ENCODE measurements around the gene RNASE11.
"Not testable (repeated sequence)": the region's sequence is repeated elsewhere in the genome, so short reads cannot be mapped to it uniquely, and the experiment has no call there.

The RNASE11 gene

GRCh38 chr14:20578325-20578724 lies 9.5 kb downstream of the RNASE11 start:
- no peak for DNase-seq

- DNase-seq: not testable (repeated sequence)
Measured at GRCh38 chr14:20572382-20572990, 15.3 kb downstream of the RNASE11 start.

DNA sequence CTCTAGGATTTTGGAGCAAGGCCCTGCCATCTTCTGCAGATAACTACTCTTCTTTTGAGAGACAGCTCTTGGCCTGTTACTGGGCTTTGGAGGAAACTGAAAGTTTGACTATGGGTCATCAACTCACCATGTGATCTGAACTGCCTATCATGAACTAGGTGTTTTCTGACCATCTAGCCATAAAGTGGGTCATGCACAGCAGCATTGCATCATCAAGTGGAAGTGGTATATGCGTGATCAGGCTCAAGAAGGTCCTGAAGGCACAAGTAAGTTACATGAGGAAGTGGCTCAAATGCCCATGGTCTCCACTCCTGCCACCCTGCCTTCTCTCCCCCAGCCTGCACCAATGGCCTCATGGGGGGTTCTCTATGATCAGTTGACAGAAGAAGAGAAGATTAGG lies 17.1 kb downstream of the RNASE11 start:
- not testable (repeated sequence) for DNase-seq

DNA sequence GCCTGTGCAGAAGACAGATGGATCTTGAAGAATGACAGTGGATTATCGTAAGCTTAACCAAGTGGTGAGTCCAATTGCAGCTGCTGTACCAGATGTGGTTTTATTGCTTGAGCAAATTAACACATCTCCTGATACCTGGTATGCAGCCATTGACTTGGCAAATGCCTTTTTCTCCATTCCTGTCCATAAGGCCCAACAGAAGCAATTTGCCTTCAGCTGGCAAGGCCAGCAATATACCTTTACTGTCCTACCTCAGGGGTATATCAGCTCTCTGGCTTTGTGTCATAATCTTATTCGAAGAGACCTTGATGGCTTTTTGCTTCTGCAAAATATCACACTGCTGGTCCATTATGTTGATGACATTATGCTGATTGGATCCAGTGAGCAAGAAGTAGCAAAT lies 17.9 kb downstream of the RNASE11 start:
- not testable (repeated sequence) for DNase-seq

DNA sequence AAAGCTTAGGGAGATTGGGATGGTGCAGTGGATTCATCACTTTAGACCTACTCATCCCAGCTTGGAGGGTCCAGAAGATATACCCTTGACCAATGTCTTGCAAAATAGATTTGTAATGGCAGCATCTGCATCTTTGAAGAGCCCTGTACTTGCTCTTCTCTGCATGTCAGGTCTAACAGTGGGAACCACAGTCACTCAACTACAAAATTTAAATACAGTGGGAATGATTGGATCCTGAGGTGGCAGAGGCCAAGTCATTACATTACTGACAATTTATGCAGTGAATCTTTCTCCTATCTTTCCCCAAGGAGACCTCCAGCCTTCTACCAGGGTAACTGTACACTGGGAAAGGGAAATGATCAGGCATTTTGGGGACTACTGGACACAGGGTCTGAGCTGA lies 18.7 kb downstream of the RNASE11 start:
- no peak for DNase-seq

DNA sequence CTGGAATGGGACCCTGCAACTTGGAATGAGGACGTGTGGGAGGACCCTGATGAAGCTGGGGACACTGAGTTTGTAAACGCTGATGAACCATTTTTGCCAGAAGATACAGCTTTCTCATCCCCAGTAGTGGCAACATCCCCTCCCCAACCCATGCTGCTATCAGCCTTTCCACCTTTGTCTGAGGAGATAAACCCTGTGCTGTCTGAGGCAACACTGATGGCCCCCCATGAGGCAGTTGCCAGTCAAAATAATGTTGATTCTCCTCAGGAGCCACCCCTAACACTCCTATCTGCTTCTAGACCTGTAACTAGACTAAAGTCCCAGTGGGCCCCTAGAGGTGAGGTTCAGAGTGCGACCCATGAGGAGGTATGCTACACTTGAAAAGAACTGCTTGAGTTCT lies 19.4 kb downstream of the RNASE11 start:
- DNase-seq: no peak

GRCh38 chr14:20567199-20567598 lies 20.6 kb downstream of the RNASE11 start:
- DNase-seq: not testable (repeated sequence)

DNA sequence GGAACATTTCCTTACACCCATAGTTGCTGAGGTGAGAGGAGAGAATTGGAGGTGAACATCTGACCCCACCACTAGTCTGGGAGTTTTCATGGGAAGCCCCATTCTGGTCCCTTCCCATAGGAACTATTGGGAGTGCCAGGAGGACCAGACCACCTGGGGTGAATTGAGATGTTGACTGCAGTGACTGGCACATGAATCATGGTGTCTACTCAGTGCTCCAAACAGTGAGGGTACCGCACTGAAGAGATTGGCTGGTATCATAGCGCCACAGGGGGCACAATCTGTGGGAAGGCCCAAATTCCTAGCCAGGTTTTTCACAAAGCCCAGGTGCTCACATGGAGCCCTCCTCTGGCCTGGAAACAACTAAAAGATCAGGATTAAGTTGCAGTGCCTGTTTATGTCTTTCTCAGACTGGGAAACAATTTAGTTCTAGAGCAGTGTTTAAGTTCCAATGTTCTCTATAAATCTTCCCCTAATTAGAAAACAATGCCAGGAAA lies 23.3 kb downstream of the RNASE11 start:
- no peak for DNase-seq

- DNase-seq: no peak
Measured at GRCh38 chr14:20563971-20564370, 23.8 kb downstream of the RNASE11 start.

GRCh38 chr14:20560961-20561360 lies 26.8 kb downstream of the RNASE11 start, which contains the start of gene RNASE9:
Gene RNASE9 (minus strand): TSS chr14:20561047.
- DNase-seq: no peak

DNA sequence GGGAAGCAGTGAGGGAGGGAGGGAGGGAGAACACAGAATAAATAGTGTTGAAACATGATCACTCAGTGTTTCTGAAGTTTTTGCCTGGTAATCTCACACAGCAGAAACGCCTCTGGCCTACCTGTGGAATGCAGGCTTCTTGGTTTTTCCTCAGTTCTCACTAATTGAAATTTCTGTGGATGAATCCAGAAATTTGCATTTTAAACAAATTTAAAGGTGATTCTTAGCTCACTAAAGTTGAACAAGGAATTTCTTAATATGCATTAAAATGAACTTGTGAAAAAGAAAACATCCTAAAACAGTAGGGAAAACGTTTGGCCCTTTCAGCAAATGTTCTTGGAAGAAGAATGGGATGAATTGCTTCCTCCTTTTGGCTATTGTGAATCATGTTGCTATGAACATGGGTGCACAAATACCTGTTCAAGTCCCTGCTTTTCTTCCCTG lies 28.3 kb downstream of the RNASE11 start:
- no peak for DNase-seq

DNA sequence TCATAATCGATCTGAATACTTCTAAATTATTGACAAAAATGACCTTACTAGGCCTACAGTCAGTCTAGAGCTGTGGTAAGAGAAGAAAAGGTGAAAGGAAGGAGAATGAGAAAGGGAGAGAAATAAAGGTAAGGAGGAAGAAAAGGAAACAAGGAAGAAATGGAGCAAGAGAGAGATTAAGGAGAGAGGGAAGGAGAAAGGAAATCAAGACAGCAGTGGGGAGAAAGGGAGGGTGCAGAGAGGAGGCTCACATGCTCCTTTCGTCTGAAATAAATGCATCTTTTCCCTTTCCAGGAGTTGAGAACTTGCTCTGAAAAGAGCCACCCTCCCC lies 30.6 kb downstream of the RNASE11 start:
- DNase-seq: no peak

DNA sequence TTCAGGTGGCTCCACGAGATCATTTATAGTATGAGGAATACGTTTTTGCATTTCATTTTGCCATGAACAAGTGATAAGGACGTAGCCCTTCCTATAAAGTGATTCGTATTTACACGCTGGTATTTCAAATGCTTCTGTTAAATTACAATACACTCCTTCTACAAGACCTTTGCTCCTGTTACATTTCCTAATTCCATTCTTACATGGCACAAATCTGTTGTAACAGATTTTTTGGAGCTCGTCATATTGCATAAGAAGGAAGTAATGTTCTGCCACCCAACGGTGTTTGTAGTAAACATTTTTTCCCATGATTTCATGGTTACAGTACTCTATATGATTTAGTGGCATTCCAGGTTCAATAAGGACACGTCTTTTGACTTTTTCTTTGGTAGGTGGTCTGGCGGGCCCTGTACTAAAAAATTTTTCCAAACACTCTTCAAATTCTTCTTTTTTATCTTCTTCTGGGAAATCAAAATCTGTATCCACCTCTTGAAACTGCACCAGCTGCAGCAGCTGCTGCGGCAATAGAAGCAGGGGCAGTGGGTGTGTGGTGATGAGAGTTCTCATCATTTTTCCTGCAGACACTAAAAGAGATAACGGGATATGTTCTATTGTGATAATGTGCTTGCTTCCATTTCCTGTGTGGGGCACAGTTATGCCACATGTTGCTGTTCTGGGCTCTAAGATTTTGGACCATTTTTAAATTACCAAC lies 31.1 kb downstream of the RNASE11 start:
- no peak for DNase-seq

DNA sequence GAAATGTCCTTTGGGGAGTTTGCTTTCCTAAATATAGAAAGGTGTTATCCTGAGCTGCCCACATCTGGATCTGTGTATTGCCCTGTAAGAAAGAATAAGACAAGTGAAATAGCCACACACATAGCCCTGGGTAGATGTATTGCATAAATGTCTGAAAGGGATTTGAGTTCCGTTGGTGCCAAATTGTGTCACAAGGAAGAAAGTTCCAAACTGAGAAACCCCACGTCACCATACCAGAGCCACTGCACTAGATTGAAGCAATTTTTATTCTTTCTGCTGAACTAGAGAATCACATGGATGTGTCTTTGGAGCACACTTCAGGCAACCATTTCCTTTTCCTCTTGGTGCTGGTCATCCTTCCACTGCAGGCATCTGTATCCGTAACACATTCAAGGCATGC lies 32.0 kb downstream of the RNASE11 start:
- no peak for DNase-seq

- DNase-seq: no peak
Measured at GRCh38 chr14:20553024-20553423, 34.8 kb downstream of the RNASE11 start.

DNA sequence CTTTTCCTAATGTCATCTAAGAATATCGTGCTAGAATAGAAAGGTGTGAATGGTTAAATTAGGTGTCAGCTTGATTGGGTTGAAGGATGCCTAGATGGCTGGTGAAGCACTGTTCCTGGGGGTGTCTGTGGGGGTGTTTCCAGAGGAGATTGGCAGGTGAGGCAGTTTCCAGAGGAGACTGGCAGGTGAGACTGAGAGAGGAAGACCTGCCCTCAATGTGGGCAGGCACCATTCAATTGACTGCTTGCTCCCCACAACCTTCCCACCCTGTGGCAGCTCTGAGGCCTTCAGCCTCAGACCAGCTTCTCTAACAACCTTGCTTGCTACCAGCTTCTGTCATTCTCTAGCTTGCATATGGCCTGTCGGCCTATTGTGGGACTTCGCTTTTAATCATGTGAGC lies 36.2 kb downstream of the RNASE11 start:
- no peak for DNase-seq

GRCh38 chr14:20550926-20551325 lies 36.9 kb downstream of the RNASE11 start:
- DNase-seq: no peak

DNA sequence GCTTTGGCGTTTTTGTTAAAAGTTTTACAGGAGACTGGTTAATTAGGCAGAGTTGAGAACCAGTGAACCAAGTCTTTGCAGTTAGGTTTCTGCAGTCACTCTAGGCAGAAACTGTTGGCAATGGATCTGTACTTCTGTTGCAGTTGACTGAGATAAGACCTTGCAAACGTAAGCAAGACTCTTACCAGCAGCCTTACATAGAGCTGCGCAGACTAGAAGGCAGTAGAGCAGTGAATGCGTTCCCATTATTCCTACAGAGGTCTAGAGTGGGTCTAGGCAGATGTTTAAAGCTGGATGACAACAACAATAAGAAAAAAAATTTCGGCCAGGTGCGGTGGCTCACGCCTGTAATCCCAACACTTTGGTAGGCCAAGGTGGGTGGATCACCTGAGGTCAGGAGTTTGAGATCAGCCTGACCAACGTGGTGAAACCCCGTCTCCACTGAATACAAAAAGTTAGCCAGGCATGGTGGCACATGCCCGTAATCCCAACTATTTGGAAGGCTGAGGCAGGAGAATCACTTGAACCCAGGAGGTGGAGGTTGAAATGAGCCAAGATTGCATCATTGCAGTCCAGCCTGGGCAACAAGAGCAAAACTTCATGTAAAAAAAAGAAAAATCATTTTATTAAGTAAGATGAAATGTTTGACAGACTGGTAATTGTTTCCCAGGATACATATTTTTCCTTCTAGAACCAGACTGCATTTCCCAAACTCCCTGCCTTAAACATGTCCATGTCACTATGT lies 39.2 kb downstream of the RNASE11 start:
- no peak for DNase-seq

DNA sequence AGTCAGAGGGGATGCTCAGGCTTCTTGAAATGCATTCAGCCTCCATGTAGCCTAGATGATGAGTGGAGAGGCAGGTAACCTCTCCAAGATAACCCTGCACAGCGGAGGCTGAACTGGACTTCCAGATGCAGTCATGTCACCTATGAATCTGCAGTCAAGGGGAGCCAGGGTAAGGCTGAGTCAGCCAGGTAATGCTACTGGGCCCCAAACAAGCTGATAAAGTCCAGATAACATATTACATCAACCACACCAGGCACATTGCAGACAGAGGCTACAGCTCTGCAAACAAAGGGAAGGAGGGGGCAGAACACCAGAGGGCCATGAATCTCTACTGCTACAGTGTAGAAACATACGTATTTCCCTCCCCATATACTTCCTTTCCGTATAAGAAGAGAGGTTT lies 40.9 kb downstream of the RNASE11 start:
- no peak for DNase-seq

- no peak for DNase-seq
Measured at GRCh38 chr14:20539906-20540305, 47.9 kb downstream of the RNASE11 start.
